Right cardiac atrium (tissue), 5 donors: ENCODE results near the gene GNAS-AS1. TPM values are rescaled to one million over a fixed set of nuclear protein-coding genes. Genes with fewer than 3 reads are reported as not detected.

ENCODE experiments used
- ATAC-seq, 2 donors: fragments of 200-7000 bp; cut with Tn5 transposase; one replicate each; pipeline versions ENCODE4 v1.8.0 to v1.9.1; 2020; ENCODE audit warnings: moderate library complexity in 2 of 2, mild to moderate bottlenecking in 1 of 2
- DNase-seq, 3 donors: peaks; one replicate each; pipeline ENCODE4 v3.0.0-alpha.2; 2020
- H3K27ac ChIP-seq: one replicate; pipeline ENCODE4 v1.5.1; 2013; ENCODE audit warnings: mild to moderate bottlenecking, low read length, control low read depth, moderate library complexity
- H3K27me3 ChIP-seq: one replicate; pipeline ENCODE4 v1.6.1; 2013; ENCODE audit not compliant: control insufficient read depth, insufficient read depth
- H3K4me1 ChIP-seq: one replicate; pipeline ENCODE4 v1.6.1; 2013; ENCODE audit warnings: low read length; ENCODE audit not compliant: control insufficient read depth, insufficient read depth
- H3K4me3 ChIP-seq: one replicate; pipeline ENCODE4 v1.5.1; 2013; ENCODE audit warnings: low read length, control low read depth
- H3K9me3 ChIP-seq: one replicate; pipeline ENCODE4 v1.6.1; 2013; ENCODE audit warnings: low read length; ENCODE audit not compliant: control insufficient read depth
- WGBS: extraction: QIAGEN DNeasy Blood & Tissue Kit; methylation state at CpG from one replicate; pipeline ENCODE4 v1.1.7; 2013; 5-methylcytosine and 5-hydroxymethylcytosine counted together
- intact Hi-C, 4 donors: fragments of 100-400 bp; cut with DNase I; formaldehyde crosslinking; loops; one replicate each; pipeline versions ENCODE4 v1.11.0 to v1.14.0; 2022 to 2023
- polyA plus RNA-seq: library from polyadenylated mRNA; stranded (reverse); fragments of 200-250 nt; gene quantifications from one replicate; pipeline ENCODE4 v1.2.3, GENCODE V29; 2013
- total RNA-seq, 4 donors: library from RNA; stranded (reverse); fragmentation: NEBNext Ultra II Directional; extraction: Animal tissue kit (Norgen Biotek cat#: 25700); gene quantifications; one replicate each; pipeline ENCODE4 v1.2.1, GENCODE V29; 2021
- donor health status: healthy with polysubstance abuse.
- donor health status: DM: no; HTN: yes; CAD: no.
- donor health status: DM: no; HTN: no; CAD: no.
- donor health status: DM: no; HTN: yes; CAD: no; lungs with severe emphysema.
- donor health status: DM: yes; HTN: yes; CAD: no.

Gene GNAS-AS1
- total and polyA plus RNA-seq, 5 donors = 0.32 to 0.74 (median 0.50) TPM

DNA sequence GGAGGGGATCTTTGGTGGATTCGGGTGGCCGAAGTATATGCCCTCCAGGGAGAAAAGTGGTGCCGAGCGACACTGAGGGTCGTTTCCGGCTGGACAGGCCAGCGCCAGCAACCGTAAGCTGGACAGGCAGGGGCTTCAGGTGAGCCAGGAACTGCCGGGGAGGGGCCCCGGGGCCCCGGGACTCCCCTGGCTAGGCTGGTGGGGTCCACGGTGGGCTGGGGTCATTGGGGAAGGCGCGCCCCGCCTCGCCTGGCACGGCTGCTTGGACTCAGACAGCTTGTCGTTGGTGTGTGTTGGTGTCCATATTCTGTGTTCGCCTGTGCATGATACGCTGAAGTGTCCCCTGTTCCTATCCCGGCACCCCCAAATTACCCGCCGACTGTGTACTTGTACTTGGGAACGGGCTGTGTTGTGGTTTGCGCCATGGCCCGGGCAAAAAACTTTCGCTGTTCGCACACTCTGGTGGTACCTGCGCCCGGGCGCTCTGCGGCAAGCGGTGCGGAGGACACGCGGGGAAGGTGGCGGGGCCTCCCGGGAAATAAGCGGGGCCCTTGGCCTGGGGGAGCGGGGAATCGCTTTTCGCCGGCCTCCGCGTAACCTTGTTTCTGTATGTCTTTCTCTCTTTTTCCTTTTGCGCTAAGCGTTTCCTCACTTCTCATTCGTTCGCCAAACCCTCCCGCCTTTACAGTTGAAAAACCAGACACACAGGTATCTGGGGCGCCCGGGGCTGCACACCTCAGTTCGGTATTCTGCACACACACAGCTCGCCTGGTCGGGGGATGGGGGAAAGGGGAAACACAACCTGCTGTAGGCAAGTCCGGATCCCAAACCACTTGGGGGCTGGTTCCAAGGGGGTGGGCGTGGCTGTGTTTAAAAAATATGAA lies 5.0 kb upstream of the GNAS-AS1 start:
- DNase-seq (no peak), ATAC-seq (no peak)
- intact Hi-C loops = loop anchor here in 1 of 4 donors (10.0 kb wide), 1 partner anchor 621 kb away; no protein-coding TSS in a partner anchor
- WGBS = 50% methylated on average over 57 of the region's 57 CpGs
- H3K9me3 ChIP-seq = no peaks in the 10 kb centered on the region
- H3K4me1 ChIP-seq = no peaks in the 10 kb centered on the region
- H3K4me3 ChIP-seq = no peak overlapping the region
- no peak overlapping the region for H3K27ac ChIP-seq
- no peaks in the 10 kb centered on the region for H3K27me3 ChIP-seq

DNA sequence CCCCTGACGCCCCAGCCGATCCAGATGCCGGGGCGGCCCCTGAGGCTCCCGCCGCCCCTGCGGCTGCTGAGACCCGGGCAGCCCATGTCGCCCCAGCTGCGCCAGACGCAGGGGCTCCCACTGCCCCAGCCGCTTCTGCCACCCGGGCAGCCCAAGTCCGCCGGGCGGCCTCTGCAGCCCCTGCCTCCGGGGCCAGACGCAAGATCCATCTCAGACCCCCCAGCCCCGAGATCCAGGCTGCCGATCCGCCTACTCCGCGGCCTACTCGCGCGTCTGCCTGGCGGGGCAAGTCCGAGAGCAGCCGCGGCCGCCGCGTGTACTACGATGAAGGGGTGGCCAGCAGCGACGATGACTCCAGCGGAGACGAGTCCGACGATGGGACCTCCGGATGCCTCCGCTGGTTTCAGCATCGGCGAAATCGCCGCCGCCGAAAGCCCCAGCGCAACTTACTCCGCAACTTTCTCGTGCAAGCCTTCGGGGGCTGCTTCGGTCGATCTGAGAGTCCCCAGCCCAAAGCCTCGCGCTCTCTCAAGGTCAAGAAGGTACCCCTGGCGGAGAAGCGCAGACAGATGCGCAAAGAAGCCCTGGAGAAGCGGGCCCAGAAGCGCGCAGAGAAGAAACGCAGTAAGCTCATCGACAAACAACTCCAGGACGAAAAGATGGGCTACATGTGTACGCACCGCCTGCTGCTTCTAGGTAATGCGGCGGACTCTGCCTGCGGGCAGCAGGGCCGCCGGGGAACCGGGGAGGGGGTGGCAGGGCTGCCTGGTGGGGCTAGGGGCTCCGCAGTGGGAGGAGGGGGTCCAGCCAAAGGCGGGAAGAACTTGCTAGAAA lies 4.2 kb upstream of the GNAS-AS1 start:
- no peak overlapping the region for H3K27ac ChIP-seq
- peak overlapping the region; percentile 4 for H3K4me3 ChIP-seq
- intact Hi-C loops = loop anchor here in 1 of 4 donors (10.0 kb wide), 1 partner anchor 620 kb away; no protein-coding TSS in a partner anchor
- H3K4me1 ChIP-seq = no peaks in the 10 kb centered on the region
- WGBS = 55% methylated on average over 75 of the region's 75 CpGs
- ATAC-seq (no peak), DNase-seq (peak in 1 of 3 donors; percentile 56)
- no peaks in the 10 kb centered on the region for H3K9me3 ChIP-seq
- no peaks in the 10 kb centered on the region for H3K27me3 ChIP-seq

DNA sequence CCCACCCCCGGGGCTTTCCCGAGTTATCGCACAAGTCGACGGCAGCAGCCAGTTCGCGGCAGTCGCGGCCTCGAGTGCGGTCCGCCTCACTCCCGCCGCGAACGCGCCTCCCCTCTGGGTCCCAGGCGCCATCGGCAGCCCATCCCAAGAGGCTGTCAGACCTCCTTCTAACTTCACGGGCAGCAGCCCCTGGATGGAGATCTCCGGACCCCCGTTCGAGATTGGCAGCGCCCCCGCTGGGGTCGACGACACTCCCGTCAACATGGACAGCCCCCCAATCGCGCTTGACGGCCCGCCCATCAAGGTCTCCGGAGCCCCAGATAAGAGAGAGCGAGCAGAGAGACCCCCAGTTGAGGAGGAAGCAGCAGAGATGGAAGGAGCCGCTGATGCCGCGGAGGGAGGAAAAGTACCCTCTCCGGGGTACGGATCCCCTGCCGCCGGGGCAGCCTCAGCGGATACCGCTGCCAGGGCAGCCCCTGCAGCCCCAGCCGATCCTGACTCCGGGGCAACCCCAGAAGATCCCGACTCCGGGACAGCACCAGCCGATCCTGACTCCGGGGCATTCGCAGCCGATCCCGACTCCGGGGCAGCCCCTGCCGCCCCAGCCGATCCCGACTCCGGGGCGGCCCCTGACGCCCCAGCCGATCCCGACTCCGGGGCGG lies 3.4 kb upstream of the GNAS-AS1 start:
- DNase-seq = no peak
- ATAC-seq = no peak
- Histone ChIP-seq H3K9me3 (no peaks in the 10 kb centered on the region), H3K27me3 (no peaks in the 10 kb centered on the region), H3K4me3 (peak overlapping the region; percentile 4), H3K27ac (no peak overlapping the region), H3K4me1 (no peaks in the 10 kb centered on the region)
- intact Hi-C loops = loop anchor here in 1 of 4 donors (10.0 kb wide), 1 partner anchor 619 kb away; no protein-coding TSS in a partner anchor
- WGBS = 53% methylated on average over 63 of the region's 63 CpGs

DNA sequence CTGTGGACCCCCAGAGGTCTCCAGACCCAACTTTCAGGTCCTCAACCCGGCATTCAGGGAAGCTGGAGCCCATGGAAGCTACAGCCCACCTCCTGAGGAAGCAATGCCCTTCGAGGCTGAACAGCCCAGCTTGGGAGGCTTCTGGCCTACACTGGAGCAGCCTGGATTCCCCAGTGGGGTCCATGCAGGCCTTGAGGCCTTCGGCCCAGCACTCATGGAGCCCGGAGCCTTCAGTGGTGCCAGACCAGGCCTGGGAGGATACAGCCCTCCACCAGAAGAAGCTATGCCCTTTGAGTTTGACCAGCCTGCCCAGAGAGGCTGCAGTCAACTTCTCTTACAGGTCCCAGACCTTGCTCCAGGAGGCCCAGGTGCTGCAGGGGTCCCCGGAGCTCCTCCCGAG lies 2.8 kb upstream of the GNAS-AS1 start:
- ATAC-seq = no peak
- no peak overlapping the region for H3K27ac ChIP-seq
- DNase-seq = no peak
- H3K4me3 ChIP-seq = no peak overlapping the region
- H3K27me3 ChIP-seq = no peaks in the 10 kb centered on the region
- no peaks in the 10 kb centered on the region for H3K9me3 ChIP-seq
- H3K4me1 ChIP-seq = no peaks in the 10 kb centered on the region
- 84% methylated on average over 6 of the region's 6 CpGs for whole genome bisulfite sequencing
- intact Hi-C loops = loop anchor here in 1 of 4 donors (10.0 kb wide), 1 partner anchor 619 kb away; no protein-coding TSS in a partner anchor

DNA sequence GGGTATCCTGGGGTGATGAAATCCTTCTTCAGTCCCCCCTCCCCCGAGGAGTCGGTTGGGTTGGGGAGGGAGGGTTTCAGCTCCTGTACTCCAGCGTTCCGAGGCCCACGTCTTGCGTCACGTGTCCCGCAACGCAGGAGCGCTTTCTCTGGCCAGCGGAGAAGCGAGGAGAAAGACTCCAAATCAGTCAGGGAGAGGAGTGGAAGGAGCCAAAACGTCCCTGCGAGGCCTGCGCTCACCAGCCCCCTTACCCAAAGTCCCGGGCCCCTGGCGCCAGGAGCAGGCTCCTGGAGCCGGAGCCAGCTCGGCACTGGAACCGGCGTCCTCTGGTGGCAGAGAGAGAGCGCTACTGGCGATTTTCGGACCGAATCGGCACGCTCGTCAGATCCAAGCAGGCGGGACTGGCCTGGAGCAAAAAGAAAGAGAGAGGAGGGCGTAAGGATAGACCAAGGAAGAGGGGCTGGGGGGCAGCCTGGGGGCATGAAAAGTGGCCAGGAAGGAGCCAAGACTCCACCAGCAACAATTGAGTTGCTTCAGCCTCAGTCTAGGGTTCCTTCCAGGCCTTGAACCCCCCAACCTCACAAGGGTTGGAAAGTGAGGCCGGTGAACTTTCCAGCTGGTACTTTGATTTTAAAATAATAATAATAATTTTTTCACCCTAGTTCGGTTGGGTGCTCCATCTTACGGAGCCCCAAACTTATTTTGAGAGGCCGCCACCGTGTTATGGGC lies 2.0 kb upstream of the GNAS-AS1 start, which contains the start of gene GNAS:
TSS of gene GNAS (plus strand) at position 174 of the 729 bp plus-strand sequence.
- H3K9me3 ChIP-seq = no peaks in the 10 kb centered on the region
- no peaks in the 10 kb centered on the region for H3K4me1 ChIP-seq
- peak; percentile 72 to 88 (median 88) for DNase-seq
- WGBS = 32% methylated on average over 35 of the region's 35 CpGs
- H3K4me3 ChIP-seq = peak within 1 kb of the TSS; percentile 39
- peak; percentile 54 to 67 for ATAC-seq
- no peaks in the 10 kb centered on the region for H3K27me3 ChIP-seq
- H3K27ac ChIP-seq = no peak within 1 kb of the TSS
- intact Hi-C loops = loop anchor here in 1 of 4 donors (10.0 kb wide), 1 partner anchor 618 kb away; no protein-coding TSS in a partner anchor

DNA sequence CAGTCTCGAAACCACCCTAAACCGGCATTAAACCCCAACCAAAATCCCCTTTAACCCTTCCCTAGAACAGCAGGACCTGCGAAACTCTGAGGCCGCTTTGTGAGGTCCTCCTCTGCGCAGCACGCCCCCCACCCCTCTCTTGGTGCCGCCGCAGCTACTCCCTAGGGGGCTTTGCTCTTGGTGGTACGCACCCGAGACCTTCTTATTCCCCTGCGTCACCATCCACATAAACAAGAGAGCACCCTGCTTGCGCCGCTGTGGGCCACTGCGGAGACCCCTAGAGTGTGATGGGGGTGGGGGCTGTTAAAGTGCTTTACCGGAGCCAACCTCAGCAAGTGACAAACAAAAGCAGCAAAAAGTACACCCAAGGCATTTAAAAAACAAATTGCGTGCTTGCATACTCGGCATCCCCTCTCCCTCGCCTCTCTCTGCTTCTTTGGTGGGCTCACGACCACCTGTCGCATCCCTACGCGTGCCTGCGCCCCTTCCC lies 1.3 kb upstream of the GNAS-AS1 start:
- no peaks in the 10 kb centered on the region for H3K27me3 ChIP-seq
- no peaks in the 10 kb centered on the region for H3K4me1 ChIP-seq
- peak overlapping the region; percentile 39 for H3K4me3 ChIP-seq
- H3K9me3 ChIP-seq = no peaks in the 10 kb centered on the region
- no peak for ATAC-seq
- DNase-seq = no peak
- WGBS = 39% methylated on average over 23 of the region's 23 CpGs
- no peak overlapping the region for H3K27ac ChIP-seq
- intact Hi-C loops = loop anchor here in 1 of 4 donors (10.0 kb wide), 1 partner anchor 617 kb away; no protein-coding TSS in a partner anchor

DNA sequence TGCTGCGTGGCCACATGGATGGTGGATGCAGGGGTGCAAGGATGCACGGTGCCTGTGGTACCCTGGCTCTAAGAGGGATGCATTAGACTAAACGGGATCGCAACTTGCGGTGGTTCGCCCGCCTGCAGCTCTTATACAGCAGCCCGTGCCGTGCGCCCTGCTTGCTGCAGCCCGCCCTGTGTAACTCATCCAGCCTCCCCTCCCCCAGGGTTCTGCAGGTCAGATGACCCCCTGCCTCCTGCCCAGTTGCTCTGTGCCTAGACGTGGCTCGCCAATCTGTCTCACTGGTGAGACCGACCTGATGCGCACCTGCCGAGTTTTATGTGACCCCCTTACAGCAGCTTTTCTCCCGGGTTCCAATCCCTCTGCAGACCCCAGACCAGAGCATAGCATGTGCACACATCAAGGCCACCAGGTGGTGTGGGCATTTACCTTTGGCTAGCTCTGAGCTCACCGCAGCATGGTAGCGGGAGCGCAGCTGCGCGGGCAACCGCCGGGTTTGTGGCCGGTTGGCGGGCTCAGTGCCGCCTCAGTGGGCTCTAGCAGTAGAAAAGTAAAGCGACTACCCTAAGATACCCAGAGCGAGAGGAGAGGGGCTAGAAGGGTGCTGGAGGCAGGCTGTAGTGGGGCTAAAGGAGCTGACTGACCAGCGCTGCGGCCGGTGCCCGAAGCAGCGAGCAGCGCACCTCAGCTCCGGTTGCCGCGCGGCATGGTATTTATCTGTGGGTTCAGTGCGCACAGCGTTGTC lies 693 bp upstream of the GNAS-AS1 start:
- H3K27me3 ChIP-seq = no peaks in the 10 kb centered on the region
- H3K9me3 ChIP-seq = no peaks in the 10 kb centered on the region
- no peaks in the 10 kb centered on the region for H3K4me1 ChIP-seq
- WGBS = 45% methylated on average over 41 of the region's 41 CpGs
- ATAC-seq (no peak), DNase-seq (no peak)
- peak overlapping the region; percentile 39 for H3K4me3 ChIP-seq
- no peak overlapping the region for H3K27ac ChIP-seq
- intact Hi-C loops = loop anchor here in 1 of 4 donors (10.0 kb wide), 1 partner anchor 617 kb away; no protein-coding TSS in a partner anchor

DNA sequence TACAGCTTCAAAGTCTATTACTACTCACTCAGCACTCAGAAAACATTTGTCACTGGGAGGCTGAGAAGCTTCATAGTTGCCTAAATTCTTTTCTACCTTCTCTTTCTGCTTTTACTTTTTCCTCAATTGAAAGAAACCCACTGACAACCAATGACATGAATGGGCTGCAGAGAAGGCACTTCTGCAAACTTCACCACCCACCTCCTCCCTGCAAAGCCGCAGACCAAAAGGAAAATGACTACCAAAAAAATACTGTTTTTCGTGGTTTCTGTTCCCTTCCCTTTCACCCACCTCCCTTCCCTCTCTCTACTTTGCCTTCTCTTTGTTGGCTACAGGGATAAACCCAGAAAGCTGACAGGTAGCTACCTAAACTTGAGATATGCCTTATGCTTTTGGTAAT lies 3.2 kb downstream of the GNAS-AS1 start:
- DNase-seq (no peak), ATAC-seq (no peak)
- H3K27ac ChIP-seq = no peak overlapping the region
- intact Hi-C loops = loop anchor here in 2 of 4 donors (10.0 kb wide), 1 partner anchor 613 kb away; no protein-coding TSS in a partner anchor
- H3K27me3 ChIP-seq = no peaks in the 10 kb centered on the region
- no peaks in the 10 kb centered on the region for H3K9me3 ChIP-seq
- WGBS = 73% methylated on average over 2 of the region's 2 CpGs
- H3K4me1 ChIP-seq = no peaks in the 10 kb centered on the region
- no peak overlapping the region for H3K4me3 ChIP-seq

DNA sequence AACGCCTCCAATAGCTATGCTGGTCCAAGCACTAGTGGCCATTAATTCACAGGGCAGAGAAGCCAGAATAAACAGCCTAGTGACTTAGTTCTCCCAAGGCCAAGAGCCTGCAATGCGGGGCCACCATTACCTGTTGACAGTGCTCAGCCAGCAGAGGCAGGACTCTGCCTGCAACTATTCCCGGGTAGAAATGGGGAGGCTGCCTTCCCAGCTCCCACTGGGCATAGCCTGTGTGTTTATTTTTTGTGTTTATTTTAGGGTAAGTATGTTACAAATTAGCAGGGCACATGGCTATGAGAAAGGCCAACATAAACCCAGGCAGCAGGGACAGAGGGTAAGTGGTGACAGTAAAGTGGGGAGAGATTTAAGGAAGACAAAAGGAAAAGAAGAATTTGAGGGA lies 5.0 kb downstream of the GNAS-AS1 start:
- H3K9me3 ChIP-seq = no peaks in the 10 kb centered on the region
- ATAC-seq (no peak), DNase-seq (no peak)
- H3K4me3 ChIP-seq = no peak overlapping the region
- intact Hi-C loops = loop anchor here in 2 of 4 donors (10.0 kb wide), 1 partner anchor 611 kb away; no protein-coding TSS in a partner anchor
- WGBS = 70% methylated on average over 3 of the region's 3 CpGs
- H3K27me3 ChIP-seq = no peaks in the 10 kb centered on the region
- no peak overlapping the region for H3K27ac ChIP-seq
- no peaks in the 10 kb centered on the region for H3K4me1 ChIP-seq
